ENCODE data around the gene UCHL1.
A peak's percentile ranks its signal among the peaks of the same experiment; 100 is the strongest.

Gene UCHL1

DNA sequence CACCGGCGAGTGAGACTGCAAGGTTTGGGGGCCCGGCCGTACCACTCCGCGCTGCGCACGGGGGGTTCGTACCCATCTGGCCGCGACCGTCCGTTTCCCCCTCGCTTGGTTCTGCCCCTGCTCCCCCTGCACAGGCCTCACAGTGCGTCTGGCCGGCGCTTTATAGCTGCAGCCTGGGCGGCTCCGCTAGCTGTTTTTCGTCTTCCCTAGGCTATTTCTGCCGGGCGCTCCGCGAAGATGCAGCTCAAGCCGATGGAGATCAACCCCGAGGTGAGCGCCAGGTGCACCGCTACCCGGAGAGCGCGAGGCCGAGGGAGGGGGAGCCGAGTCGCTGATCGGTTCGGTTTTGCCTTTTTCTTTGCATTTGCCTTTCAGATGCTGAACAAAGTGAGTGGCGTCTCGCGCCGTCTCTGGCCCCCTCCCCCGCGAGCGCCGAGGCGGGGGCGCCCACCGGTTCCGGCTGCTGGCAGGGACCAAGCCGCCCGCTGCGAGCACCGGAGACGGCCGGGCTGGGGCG lies at the start of gene UCHL1:
TSS of gene UCHL1 (plus strand) at position 189 of the 517 bp plus-strand sequence. CDS start at position 238, 49 bp downstream.
- peak; percentile 72 for DNase-seq (ENCODE audit: low read depth)
- TF ChIP-seq, protein P1, sequence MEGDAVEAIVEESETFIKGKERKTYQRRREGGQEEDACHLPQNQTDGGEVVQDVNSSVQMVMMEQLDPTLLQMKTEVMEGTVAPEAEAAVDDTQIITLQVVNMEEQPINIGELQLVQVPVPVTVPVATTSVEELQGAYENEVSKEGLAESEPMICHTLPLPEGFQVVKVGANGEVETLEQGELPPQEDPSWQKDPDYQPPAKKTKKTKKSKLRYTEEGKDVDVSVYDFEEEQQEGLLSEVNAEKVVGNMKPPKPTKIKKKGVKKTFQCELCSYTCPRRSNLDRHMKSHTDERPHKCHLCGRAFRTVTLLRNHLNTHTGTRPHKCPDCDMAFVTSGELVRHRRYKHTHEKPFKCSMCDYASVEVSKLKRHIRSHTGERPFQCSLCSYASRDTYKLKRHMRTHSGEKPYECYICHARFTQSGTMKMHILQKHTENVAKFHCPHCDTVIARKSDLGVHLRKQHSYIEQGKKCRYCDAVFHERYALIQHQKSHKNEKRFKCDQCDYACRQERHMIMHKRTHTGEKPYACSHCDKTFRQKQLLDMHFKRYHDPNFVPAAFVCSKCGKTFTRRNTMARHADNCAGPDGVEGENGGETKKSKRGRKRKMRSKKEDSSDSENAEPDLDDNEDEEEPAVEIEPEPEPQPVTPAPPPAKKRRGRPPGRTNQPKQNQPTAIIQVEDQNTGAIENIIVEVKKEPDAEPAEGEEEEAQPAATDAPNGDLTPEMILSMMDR (IDR thresholded peaks at IDR 0.05; ENCODE audit: low read depth, low read length, missing control alignments): no peak
- in situ Hi-C loops (cut with HindIII; ENCODE audit: low sequenced_read_pairs): no loop called here
- peak within 1 kb of the TSS; percentile 75 for H3K4me3 ChIP-seq (ENCODE audit: low read depth, low read length)

DNA sequence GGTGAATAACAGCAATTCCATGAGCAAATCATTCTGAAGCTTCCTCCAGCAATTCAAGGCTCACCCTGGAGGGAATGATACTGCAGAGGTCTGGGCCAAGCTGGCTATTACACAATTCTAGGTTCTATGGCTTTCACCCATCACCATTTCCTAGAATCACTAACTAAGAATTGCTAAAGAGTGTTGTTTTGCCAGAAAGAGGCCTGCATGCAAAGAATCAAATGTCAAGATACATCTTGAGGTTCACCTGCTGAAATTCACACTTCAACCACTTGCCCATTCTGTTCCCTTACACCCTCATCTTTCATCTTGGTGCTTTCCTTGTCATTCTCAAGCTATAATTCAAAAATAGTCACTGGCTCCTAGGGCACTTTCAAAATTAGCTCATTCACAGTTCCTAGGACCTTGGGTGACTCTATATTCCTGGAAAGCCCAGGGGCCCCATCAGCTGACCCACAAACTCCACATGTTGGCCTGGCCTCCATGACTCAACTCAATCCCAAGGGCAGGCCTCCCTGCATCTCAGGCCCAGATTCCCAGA lies 49.4 kb upstream of the UCHL1 start:
- in situ Hi-C loops (cut with HindIII; ENCODE audit: low sequenced_read_pairs): no loop called here
- TF ChIP-seq, protein P1 (IDR thresholded peaks at IDR 0.05; ENCODE audit: low read depth, low read length, missing control alignments): no peak
- H3K4me3 ChIP-seq (ENCODE audit: low read depth, low read length): no peak overlapping the region
- no peak for DNase-seq (ENCODE audit: low read depth)

DNA sequence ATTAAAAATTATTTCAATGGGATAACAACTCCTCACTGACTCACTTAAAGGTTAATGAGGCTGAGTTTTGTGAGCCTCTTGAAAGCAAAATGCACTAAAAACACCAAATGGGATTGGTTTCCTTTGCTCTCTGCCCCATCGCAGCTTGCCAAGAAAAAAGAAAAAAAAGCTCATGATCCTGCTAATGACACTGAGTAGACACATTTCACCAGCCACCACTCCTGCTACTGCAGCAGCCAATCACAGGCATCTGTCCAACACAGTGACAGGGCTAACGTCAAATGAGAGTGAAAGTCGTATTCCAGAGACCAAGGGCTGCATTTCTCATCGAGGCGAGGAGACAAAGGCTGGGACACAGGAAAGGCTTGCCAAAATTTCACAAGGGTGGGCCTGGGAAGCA lies 47.5 kb upstream of the UCHL1 start:
- H3K4me3 ChIP-seq (ENCODE audit: low read depth, low read length): no peak overlapping the region
- TF ChIP-seq, protein P1 (IDR thresholded peaks at IDR 0.05; ENCODE audit: low read depth, low read length, missing control alignments): no peak
- no peak for DNase-seq (ENCODE audit: low read depth)
- in situ Hi-C loops (cut with HindIII; ENCODE audit: low sequenced_read_pairs): no loop called here

DNA sequence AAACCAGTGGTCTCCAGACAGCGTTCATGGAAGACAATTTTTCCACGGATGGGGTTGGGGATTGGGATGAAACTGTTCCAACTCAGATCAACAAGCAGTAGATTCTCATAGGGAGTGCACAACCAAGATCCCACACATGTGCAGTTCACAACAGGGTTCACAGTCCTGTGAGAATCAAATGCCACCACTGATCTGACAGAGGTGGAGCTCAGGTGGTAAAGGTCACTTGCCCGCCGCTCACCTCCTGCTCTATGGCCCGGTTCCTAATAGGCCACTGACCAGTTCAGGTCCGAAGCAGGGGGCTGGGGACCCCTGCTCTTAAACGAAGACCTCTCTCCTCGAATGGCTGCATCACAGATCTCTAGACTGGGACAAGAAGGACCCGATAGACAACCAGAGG lies 46.8 kb upstream of the UCHL1 start:
- no peak for DNase-seq (ENCODE audit: low read depth)
- in situ Hi-C loops (cut with HindIII; ENCODE audit: low sequenced_read_pairs): no loop called here
- TF ChIP-seq, protein P1 (IDR thresholded peaks at IDR 0.05; ENCODE audit: low read depth, low read length, missing control alignments): no peak
- no peak overlapping the region for H3K4me3 ChIP-seq (ENCODE audit: low read depth, low read length)

DNA sequence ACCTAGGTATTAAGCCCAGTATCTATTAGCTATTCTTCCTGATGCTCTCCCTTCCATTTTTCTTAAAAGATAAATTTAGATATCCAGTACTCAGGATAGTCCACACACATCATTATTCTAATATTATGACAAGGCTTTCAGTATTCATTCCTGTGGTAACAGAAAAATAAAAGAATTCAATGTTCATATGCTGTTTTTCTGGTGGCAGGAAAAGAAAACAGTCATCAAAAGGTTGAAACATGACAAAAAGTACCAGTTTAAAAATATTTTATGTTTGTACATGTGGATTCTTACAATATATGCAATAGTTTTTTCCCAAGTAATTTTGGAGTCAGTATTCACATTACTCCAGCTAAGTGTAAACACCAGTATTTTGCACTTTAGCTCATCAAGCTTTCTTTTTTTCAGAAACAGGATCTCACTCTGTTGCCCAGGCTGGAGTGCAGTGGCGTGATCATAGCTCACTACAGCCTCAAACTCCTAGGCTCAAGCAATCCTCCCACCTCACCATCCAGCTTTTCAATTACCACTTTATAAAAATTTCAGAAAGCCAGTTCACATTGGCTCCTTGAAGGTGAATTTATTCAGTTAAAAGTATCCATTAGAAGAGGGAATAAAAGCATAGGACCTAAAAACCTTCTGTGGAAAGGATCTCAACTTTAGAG lies 44.6 kb upstream of the UCHL1 start:
- in situ Hi-C loops (cut with HindIII; ENCODE audit: low sequenced_read_pairs): no loop called here
- H3K4me3 ChIP-seq (ENCODE audit: low read depth, low read length): peak overlapping the region; percentile 99
- no peak for DNase-seq (ENCODE audit: low read depth)
- TF ChIP-seq, protein P1 (IDR thresholded peaks at IDR 0.05; ENCODE audit: low read depth, low read length, missing control alignments): no peak

DNA sequence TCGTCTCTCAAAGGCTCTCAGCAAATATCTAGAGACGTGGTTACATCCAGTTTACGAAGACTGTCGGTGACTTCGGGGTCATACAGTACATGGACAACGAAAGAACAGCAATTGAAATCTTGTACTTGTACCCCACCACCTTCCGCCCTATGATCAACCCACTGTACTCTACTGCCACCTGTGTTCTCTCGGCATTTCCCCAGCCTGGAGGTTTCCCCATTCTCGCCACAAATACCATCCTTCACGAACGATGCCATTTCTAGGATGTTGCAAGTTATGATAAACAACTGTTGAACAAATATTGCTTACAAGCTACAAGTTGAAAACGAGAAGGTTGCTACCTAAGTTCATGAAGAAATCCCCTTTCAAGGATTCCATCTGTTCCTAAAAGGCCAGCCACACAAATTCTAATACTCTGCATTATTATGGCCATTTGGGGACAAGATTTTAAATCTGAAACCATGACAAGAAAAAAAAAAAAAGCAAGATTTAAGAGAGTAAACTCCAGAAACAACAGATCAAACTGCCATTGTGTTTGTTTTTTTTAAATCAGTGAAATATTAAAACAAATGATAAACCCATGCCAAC lies 44.0 kb upstream of the UCHL1 start:
- in situ Hi-C loops (cut with HindIII; ENCODE audit: low sequenced_read_pairs): no loop called here
- H3K4me3 ChIP-seq (ENCODE audit: low read depth, low read length): peak overlapping the region; percentile 99
- no peak for DNase-seq (ENCODE audit: low read depth)
- TF ChIP-seq, protein P1 (IDR thresholded peaks at IDR 0.05; ENCODE audit: low read depth, low read length, missing control alignments): peak; percentile 79
